ENCODE measurements around the gene TGM2.

- peak; percentile 84 for TF ChIP-seq GATA3 (IDR thresholded peaks at IDR 0.05; ENCODE audit: borderline replicate concordance)
- no peak for TF ChIP-seq CTCF (IDR thresholded peaks at IDR 0.05)
- no peak for TF ChIP-seq POLR2A (IDR thresholded peaks at IDR 0.05; ENCODE audit: low read length)
- no peak for TF ChIP-seq BHLHE40 (IDR thresholded peaks at IDR 0.05; ENCODE audit: low read depth, low read length)
- TF ChIP-seq MAX (IDR thresholded peaks at IDR 0.05): peak; percentile 58; the same call in 1 of the 2 replicates
- 0 out of 2 replicates have a peak, but pooled peaks have one; percentile 35 for TF ChIP-seq KDM1A (IDR thresholded peaks at IDR 0.05; ENCODE audit: low read depth)
- no peak for TF ChIP-seq HDAC2 (IDR thresholded peaks at IDR 0.05)
- TF ChIP-seq HOXB13 (CRISPR knock-in tag; IDR thresholded peaks at IDR 0.05; ENCODE audit: low read depth): peak; percentile 87
- peak; percentile 33; the same call in 2 of the 3 replicates for TF ChIP-seq SMC3 (IDR thresholded peaks at IDR 0.05)
- TF ChIP-seq HOXA7 (CRISPR knock-in tag; IDR thresholded peaks at IDR 0.05): no peak
- peak; percentile 48 for TF ChIP-seq JUNB (IDR thresholded peaks at IDR 0.05)
Observed at GRCh38 chr20:38167851-38168760, 3.0 kb upstream of the TGM2 start.
